GM04503 (cell line): ENCODE results near the gene ARHGEF28.

Source experiments
- DNase-seq: peaks from one replicate; pipeline ENCODE4 v3.0.0-alpha.2; 2012; ENCODE audit warnings: low read depth

Gene ARHGEF28

GRCh38 chr5:73619606-73620333 lies 6.2 kb upstream of the ARHGEF28 start:
- DNase-seq = no peak

DNA sequence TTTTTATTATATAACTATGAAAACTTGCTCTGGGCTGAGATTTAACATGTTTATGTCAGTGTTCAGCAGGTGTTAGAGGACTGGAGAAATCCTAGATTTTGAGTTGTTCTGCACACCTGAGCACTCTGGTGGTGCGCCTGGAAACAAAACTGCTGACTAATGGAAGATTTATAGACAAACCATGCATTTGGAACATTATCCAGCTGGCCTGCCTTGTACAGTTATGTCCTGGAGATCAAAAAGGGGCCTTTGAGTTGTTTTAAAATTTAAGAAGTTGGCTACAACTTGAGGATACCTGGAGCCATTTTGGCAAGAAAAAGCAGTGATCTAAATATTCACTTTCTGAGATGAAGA lies 5.7 kb upstream of the ARHGEF28 start:
- DNase-seq = no peak

GRCh38 chr5:73623060-73623459 lies 2.9 kb upstream of the ARHGEF28 start:
- no peak for DNase-seq

- no peak for DNase-seq
Measured at GRCh38 chr5:73623901-73624404, 2.0 kb upstream of the ARHGEF28 start.

DNA sequence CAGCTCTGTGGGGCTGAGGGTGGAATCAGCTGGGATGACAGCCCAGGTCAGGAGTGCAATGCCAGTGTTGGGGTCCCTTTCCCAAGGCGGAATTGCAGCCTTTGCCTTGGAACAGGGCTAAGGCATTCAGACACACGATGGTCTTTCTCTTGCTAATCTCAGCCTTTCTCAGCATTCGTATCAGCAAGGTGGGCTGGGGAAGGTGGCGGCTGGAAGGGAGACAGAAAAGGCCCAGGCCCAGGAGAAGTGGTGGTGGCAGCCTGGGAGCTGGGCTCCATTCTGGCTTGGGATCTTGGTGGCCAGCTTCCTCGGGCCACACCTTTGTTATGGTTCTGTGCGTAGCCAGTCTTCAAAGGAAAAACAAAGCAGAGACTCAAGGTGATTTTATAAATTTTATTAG lies 1.1 kb upstream of the ARHGEF28 start:
- no peak for DNase-seq

GRCh38 chr5:73625372-73625943 lies 538 bp upstream of the ARHGEF28 start:
- no peak for DNase-seq

- DNase-seq = no peak
Measured at GRCh38 chr5:73626814-73627313, 868 bp downstream of the ARHGEF28 start.

DNA sequence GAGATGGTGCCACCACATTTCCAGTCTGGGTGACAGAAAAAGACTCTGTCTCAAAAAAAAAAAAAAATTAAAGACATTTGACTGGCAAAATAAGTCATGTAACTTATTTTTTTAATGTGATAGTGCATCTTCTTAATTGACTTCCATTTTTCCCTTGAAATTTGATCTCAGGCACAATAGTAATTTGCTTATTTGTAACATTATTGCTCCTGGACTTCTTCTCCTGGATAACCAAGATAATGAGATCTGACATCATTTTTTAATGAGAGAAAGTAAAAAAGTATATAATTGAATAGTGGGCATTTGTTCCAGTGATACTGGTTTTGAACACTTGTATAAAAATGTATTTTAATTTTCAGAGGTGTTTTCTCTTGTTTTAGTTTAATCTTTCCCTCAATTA lies 3.5 kb downstream of the ARHGEF28 start:
- DNase-seq = no peak

GRCh38 chr5:73630765-73631164 lies 4.8 kb downstream of the ARHGEF28 start:
- no peak for DNase-seq

DNA sequence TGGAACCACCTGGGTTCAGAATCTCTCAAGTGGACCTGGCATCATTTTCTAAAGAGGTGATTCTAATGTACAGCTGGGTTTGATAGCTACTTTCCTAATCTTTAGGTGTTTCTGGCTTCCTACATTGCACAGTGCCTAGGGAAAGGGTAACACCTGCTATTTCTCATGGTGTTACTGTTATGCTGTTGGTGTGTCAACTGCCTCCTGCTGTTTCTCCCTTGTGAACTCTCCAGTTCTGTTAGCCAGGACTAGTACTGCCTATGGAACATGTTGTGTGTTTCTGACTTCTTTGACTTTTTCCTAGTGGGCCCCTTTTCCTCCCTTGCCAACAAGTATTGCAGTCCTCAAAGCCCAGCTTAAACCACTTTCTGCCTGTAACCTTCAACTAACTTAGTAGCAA lies 5.5 kb downstream of the ARHGEF28 start:
- DNase-seq = no peak

GRCh38 chr5:73633060-73633459 lies 7.1 kb downstream of the ARHGEF28 start:
- no peak for DNase-seq

- no peak for DNase-seq
Measured at GRCh38 chr5:73636408-73636807, 10.4 kb downstream of the ARHGEF28 start.

DNA sequence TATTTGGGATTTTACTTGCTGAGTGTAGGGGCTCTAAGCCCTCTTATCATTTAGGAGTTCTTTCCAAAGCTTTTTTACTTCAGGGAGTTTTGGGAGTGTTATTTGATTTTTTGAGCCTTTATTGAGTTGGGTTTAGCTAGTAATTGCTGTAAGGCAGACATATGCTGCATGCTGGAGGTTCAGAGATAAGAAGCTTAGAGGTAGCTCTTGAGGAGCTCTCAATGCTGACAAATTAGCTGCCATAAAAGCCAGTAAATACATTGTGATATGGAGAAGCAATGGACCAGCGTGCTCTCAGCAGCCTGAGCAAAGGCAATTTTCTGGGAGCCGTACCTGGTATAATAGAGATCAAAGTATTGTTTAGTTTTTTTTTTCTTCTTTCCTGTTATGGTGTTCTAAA lies 11.6 kb downstream of the ARHGEF28 start:
- DNase-seq = no peak

GRCh38 chr5:73638344-73639095 lies 12.5 kb downstream of the ARHGEF28 start:
- no peak for DNase-seq

DNA sequence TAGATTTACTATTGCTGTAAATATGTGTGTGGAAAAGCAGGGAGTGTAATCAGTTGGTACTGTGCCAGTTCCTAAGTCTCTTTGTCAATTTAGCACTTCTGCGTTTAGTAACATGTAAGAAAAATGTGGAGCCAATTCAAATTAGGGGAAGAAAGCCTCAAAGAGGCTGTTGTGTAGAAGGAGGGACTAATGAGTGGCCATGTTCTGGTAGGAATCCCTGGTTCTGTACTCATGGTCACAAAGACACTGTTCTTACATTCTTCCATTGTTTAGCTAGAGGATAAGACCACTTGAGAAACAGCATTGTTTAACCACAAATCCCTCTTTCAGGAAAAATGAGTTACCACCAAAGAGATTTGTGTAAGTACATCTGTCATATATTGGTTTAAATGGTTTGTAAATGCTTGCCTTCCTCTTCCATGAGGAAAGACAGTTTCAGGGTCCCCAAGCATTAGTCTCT lies 14.9 kb downstream of the ARHGEF28 start:
- no peak for DNase-seq

GRCh38 chr5:73641811-73642210 lies 15.8 kb downstream of the ARHGEF28 start:
- DNase-seq = no peak

- DNase-seq = no peak
Measured at GRCh38 chr5:73642344-73642743, 16.3 kb downstream of the ARHGEF28 start.

DNA sequence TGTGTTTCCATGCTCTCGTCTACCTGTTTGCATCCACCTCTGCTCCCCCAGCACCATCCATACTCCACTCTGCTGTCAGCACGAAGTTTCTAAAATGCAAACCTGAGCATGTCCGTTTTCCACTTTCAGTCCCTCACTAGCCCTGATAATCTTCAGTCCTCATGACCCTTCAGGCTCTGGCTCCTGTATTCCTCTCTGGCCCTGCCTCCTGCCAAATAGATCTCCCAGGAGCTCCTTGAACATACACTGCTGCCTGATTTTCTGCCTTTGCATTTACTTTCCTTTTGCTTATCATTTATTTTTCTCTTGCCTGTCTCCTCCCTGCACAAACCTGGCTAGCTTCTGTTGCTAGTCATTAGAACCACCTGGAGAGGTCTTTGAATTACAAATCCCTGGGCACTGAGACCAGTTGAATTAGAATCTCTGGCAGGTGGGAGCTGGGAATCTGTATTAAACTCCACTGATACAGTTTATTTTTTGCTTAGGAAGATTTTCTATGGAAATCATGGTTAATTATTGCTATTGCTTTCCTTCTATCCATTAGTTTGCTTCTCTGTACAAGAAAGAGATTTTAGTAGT lies 18.5 kb downstream of the ARHGEF28 start:
- no peak for DNase-seq

DNA sequence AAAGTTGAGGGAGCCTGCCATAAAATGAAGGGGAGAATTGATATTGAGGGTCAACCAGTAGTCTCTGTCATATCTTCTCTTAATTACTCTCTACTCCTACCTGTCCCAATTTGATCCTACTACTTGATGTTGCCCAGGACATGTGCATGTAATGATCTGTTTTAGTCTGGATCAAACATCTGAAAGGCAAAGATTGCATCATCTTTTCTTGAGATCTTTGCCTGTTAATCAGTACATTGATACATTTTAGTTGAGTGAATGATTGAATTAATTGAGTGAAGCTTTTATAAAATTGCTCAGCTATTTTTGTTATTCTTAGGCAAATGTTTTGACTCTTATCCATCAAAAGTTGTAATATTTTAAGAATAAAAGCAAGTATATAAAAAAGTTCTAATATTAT lies 21.7 kb downstream of the ARHGEF28 start:
- DNase-seq = no peak

DNA sequence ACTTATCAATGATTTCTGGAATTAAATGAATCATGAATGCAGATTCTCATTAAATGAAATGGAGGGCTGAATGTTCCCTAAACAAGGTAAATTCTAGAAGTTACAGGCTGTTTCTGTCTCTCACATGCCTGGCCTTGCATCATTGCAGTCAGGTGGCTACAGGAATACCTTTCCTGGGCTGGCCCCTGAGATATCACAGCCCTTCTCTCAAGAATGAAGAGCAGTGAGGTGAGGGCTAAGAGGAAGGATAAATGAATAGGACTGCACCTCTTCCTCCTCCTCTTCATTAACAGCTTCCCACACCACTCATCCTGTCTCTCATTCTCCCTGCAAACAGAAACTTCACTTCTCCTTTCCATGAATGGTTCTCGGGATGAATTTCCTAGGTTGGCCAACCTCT lies 22.5 kb downstream of the ARHGEF28 start:
- DNase-seq = no peak

DNA sequence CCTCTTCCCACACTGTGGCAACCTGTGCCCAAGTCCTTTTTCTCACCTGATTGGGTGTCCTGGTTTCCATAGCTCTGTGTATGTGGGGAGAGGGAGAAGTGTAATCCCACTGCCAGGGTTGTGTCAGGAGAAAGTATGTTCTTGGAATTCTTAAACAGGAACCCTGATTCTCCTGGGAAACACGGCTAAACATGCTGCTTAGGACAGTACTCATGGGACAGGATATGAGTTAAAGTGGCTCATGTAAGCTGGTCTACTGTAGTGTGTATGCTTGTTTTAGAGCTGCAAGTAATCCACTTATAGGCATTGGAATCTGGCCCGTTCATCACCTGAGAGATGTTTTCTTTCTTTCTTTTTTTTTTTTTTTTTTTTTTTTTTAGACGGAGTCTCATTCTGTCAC lies 23.9 kb downstream of the ARHGEF28 start:
- no peak for DNase-seq

DNA sequence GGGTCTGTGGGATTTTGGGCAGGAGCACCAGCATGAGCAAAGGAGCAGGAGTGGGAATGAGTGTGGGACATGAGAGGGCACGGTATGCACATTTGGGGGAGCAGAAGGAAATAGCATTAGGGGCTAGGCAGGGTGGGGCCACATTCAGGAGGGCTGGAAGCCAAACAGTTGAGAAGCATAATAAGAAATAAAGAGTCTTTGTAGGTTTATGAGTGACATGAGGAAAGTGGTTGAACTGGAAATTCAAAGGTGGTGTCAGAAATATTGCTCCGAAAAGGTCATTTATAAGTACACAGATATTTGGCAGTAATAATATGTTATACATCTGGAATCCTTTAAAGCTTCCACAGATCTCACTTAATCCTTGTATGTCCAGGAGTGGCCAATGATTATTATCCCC lies 26.4 kb downstream of the ARHGEF28 start:
- no peak for DNase-seq
